Activated CD8-positive, alpha-beta memory T cell treated with anti-CD3 and anti-CD28 coated beads, Interleukin-2, amount 50 U/mL, for 4 hours (primary cell): ENCODE results near the gene RAP1A.
A peak's percentile ranks its signal among the peaks of the same experiment; 100 is the strongest.

Source experiments
- DNase-seq: peaks from one replicate; pipeline ENCODE4 v3.0.0-alpha.2; 2020

The RAP1A gene

GRCh38 chr1:111619635-111620440 is at the start of gene RAP1A:
Gene RAP1A, plus strand, starts transcription at chr1:111619789. Its CDS starts 71,572 bp downstream, at chr1:111691361.
- DNase-seq, result peak; percentile 95

- no peak for DNase-seq
Measured at GRCh38 chr1:111569913-111570312, 49.7 kb upstream of the RAP1A start.

DNA sequence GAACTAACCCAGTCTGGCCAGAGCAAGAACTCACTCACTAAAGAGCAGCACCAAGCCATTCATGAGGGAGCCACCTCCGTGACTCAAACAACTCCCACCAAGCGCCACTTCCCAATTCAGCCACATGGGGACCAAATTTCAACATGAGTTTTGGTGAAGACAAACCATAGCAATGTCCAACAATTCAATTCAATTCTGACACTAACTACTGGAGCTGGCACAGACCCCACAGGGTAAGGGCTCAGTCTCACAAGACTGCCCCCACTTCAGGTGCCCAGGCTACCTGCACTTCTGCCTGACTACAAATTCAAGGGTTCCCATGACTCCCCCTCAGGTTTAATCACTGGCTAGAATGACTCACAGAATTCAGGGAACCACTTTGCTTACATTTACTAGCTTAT is 48.8 kb upstream of the RAP1A start:
- DNase-seq, result peak; percentile 31

DNA sequence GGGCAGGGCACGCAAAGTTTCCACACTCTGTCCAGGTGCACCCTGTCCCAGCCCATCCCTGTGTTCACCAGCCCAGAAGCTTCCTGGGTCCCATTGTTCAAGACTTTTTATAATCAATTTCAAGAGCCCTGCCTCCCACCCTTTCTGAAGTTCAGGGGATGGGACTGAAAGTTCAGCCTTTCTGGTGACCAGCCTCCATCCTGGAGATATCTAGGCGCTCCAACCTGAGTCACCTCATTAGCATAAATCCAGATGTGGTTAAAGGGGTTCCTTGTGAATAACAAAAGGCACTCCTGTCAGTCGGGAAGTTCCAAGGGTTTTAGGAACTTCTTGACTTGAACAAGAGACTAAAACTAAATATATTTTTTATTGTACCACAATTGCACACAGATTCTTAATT is 48.4 kb upstream of the RAP1A start:
- DNase-seq, result no peak

GRCh38 chr1:111571987-111572386 is 47.6 kb upstream of the RAP1A start:
- DNase-seq, result no peak

- no peak for DNase-seq
Measured at GRCh38 chr1:111576547-111576946, 43.0 kb upstream of the RAP1A start.

- DNase-seq, result no peak
Measured at GRCh38 chr1:111577814-111578213, 41.8 kb upstream of the RAP1A start.

GRCh38 chr1:111581166-111581565 is 38.4 kb upstream of the RAP1A start:
- DNase-seq, result no peak

- no peak for DNase-seq
Measured at GRCh38 chr1:111582016-111582415, 37.6 kb upstream of the RAP1A start.

DNA sequence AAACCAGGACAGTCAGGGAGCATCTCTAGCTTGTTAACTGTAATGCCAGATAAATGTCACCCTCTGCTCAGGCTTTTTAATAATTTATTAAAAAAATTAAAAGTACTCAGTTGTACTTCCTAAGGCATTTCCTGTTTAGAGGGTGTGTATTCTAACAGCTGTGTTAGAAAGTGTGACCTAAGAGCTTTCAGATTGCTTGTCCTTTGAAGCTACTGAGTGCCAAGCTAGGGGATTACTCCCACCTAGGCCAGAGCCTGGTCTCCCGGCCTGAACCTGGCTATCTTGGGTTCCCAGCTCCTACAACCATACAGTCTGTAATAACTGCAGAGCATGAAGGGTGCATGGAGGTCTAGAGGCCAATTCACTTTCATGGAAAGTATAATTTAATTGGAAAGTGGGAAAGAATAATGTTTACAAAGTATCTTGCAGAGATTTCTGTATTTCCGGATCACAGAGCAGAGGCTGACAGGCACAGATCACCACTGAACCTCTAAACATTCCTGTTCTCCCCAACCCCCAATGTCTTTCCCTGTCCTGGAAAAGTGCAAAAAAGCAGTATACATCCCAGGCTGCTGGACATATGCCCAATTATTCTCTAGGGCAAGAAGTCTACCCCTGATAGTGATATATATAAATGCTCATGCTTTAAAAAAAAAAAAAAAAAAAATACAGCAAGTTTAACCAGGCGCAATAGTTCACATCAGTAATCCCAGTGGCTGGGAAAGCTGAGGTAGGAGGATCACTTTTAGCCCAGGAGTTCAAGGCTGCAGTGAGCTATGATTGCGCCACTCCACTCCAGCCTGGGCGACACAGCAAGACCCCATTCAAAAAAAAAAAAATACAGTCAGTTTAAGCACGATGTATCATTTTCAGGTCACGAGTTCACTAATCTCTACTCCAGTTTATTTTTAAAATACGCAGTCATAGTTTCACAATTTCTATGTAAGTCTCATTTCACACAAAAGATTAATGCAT is 36.7 kb upstream of the RAP1A start:
- no peak for DNase-seq

GRCh38 chr1:111585447-111586086 is 34.0 kb upstream of the RAP1A start:
- no peak for DNase-seq

- no peak for DNase-seq
Measured at GRCh38 chr1:111586112-111586511, 33.5 kb upstream of the RAP1A start.

DNA sequence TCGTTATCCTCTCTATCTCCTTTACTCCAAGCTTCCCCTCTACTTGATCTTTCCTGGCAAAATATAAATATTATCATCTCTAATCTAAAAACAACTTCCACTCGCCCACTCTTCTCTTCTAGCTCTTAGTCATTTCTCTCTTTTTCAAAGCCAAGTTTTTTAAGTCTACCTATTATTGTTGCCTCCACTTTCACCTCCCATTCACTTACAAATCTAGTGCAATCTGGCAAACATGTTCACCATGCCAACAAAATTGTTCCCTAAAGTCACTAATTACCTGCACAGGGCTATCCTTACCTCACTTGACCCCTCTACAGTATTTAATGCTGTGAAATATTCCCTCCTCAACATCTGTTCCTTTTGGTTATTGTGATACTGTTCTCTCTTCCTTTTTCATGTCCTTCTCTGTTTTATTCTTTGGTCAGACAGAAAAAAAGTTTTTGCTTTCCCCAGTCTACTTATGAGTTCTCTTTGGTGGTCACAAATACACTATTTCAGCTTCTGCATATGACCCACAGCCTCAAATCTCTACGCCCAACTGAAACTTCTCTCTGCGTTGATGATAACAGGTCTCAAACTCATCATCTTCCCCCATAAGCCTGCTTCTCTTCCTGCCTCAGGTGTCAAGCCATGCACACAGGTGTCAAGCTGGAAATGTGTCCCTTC is 31.9 kb upstream of the RAP1A start:
- DNase-seq, result no peak

DNA sequence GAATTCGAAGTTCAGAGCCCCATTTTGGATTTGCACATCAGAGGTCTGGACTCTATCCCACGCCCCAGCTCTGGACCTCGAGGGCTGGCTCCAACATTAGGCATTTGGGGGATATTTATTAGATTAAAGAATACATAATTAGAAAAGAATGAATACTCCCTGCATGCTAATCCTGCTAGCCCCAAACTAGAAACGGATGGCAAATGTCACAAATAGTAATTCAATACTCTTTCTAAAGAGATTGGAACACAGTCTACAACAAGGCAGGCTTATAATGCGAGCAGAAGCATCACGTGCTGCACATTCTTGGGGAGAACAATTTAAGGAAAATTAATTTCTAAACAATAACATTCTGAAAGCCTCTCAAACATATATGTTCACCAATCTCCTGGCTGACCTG is 27.7 kb upstream of the RAP1A start:
- no peak for DNase-seq

DNA sequence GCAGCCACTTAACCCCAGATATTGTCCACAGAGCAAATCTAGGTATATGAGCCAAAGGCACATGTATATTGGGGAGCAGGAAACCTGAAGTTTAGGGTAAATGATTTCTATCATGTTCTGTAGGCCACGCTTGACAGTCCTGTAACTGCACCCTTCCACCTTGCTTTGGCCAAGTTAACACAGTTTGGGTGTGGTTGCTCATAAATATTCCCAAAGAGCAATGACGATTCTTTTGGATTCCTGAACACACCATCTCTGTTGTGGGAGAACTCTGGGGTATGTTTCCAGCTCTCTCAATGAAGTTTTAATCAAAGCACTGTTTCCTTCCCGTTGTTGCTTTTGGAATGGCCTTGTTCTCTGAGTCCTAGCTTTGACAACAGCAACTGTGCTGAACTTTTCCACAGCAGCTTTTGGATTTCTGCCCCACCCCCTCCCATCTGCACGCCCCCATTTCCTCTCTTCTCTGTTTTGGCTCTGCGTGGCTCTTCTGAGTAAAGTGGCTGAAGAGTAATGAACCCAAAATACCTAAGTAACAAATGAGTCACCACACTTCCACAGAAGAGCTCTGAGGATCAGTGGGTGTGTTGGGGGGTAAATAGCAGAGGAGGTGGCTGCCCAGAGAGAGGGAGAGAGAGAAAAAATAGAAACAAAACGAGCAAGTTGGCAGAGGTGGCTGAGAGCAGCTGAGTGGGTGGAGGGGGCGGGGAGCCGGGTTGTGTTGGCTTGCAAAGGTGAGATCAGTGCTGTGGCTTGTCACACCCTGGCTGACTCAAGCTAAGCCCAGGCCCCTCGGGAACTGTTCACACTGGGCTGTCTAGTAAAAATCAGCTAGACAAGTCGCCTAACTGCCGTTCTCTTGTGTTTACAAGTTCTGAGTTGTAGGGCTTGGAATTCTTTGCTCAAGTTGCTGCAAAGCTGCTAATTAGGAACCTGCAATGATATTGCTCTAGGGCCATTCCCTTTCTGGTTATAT is 26.9 kb upstream of the RAP1A start:
- DNase-seq, result peak; percentile 96

- DNase-seq, result no peak
Measured at GRCh38 chr1:111593403-111594305, 25.9 kb upstream of the RAP1A start.

GRCh38 chr1:111594306-111594693 is 25.3 kb upstream of the RAP1A start:
- DNase-seq, result no peak

GRCh38 chr1:111595807-111596206 is 23.8 kb upstream of the RAP1A start:
- no peak for DNase-seq

GRCh38 chr1:111596499-111596898 is 23.1 kb upstream of the RAP1A start:
- DNase-seq, result peak; percentile 65

- DNase-seq, result no peak
Measured at GRCh38 chr1:111597426-111597825, 22.2 kb upstream of the RAP1A start.
